Measurements from ENCODE around the gene CATSPER1.
"Not testable (repeated sequence)": the region's sequence is repeated elsewhere in the genome, so short reads cannot be mapped to it uniquely, and the experiment has no call there.

Gene CATSPER1

GRCh38 chr11:66035653-66036333, 9.5 kb upstream of the CATSPER1 start:
- CTCF ChIA-PET, result interaction anchor here (0.7 to 2.6 kb wide), 3 partner anchors 8 to 13 kb away, joined by 4 to 10 read pairs (median 4); no protein-coding TSS in a partner anchor
- POLR2A ChIA-PET, result interaction anchor here (1.4 to 1.7 kb wide), 2 partner anchors 10 to 16 kb away, joined by 4 to 7 read pairs; partner anchors contain the start of gene SF3B2
- no peak for TF ChIP-seq BHLHE40 (IDR thresholded peaks at IDR 0.05; ENCODE audit: borderline replicate concordance)
- TF ChIP-seq SUZ12 (IDR thresholded peaks at IDR 0.05), result no peak
- no peak for TF ChIP-seq NFRKB (IDR thresholded peaks at IDR 0.05)
- no peak for TF ChIP-seq PKNOX1 (IDR thresholded peaks at IDR 0.05)
- no peak for TF ChIP-seq L3MBTL2 (conservative IDR thresholded peaks at IDR 0.05)
- no peak for TF ChIP-seq ZNF384 (IDR thresholded peaks at IDR 0.05)
- no peak for DNase-seq (ENCODE audit: extremely low spot score)

GRCh38 chr11:66032957-66033735, 6.9 kb upstream of the CATSPER1 start:
- DNase-seq (ENCODE audit: extremely low spot score), result no peak
- CTCF ChIA-PET, result no interaction called here
- POLR2A ChIA-PET, result no interaction called here
- no peak for TF ChIP-seq FOXM1 (IDR thresholded peaks at IDR 0.05; ENCODE audit: borderline replicate concordance)

GRCh38 chr11:66023186-66023440, 3.2 kb downstream of the CATSPER1 start:
- not testable (repeated sequence) for DNase-seq (ENCODE audit: extremely low spot score)
- ChIA-PET CTCF (interaction anchor here (0.6 to 1.7 kb wide), 7 partner anchors 10 to 268 kb away, joined by 3 to 11 read pairs (median 5); partner anchors contain the start of gene MUS81), POLR2A (interaction anchor here (1.2 to 1.5 kb wide), 3 partner anchors 17 to 29 kb away, joined by 4 to 7 read pairs (median 7); partner anchors contain the start of genes BANF1, EIF1AD and SF3B2)

- DNase-seq (ENCODE audit: extremely low spot score), result peak; percentile 94
- ChIA-PET POLR2A (interaction anchor here (0.6 to 1.5 kb wide), 7 partner anchors 14 to 164 kb away, joined by 3 to 7 read pairs (median 3); partner anchors contain the start of genes BANF1, EIF1AD and SF3B2), CTCF (interaction anchor here (0.6 to 1.7 kb wide), 12 partner anchors 8 to 267 kb away, joined by 3 to 11 read pairs (median 4); partner anchors contain the start of gene MUS81)
- TF ChIP-seq NFRKB (IDR thresholded peaks at IDR 0.05), result no peak
- TF ChIP-seq L3MBTL2 (conservative IDR thresholded peaks at IDR 0.05), result peak; percentile 34; the same call in 1 of the 2 replicates
Observed at GRCh38 chr11:66022401-66023185, 3.7 kb downstream of the CATSPER1 start.

GRCh38 chr11:66020618-66021357, 5.5 kb downstream of the CATSPER1 start:
- CTCF ChIA-PET, result no interaction called here
- TF ChIP-seq SUZ12 (IDR thresholded peaks at IDR 0.05), result no peak
- TF ChIP-seq FOXA1 (IDR thresholded peaks at IDR 0.05), result no peak
- no peak for TF ChIP-seq ARNT (IDR thresholded peaks at IDR 0.05)
- no peak for TF ChIP-seq SP1 (IDR thresholded peaks at IDR 0.05)
- no peak for TF ChIP-seq HDGF (IDR thresholded peaks at IDR 0.05; ENCODE audit: borderline replicate concordance)
- TF ChIP-seq L3MBTL2 (conservative IDR thresholded peaks at IDR 0.05), result no peak
- no peak for TF ChIP-seq ELF4 (IDR thresholded peaks at IDR 0.05)
- no peak for TF ChIP-seq LEF1 (IDR thresholded peaks at IDR 0.05; ENCODE audit: borderline replicate concordance)
- no peak for TF ChIP-seq TARDBP (IDR thresholded peaks at IDR 0.05)
- no peak for TF ChIP-seq FOXK2 (IDR thresholded peaks at IDR 0.05)
- TF ChIP-seq PKNOX1 (IDR thresholded peaks at IDR 0.05), result no peak
- no peak for TF ChIP-seq NFRKB (IDR thresholded peaks at IDR 0.05)
- no peak for TF ChIP-seq FOXM1 (IDR thresholded peaks at IDR 0.05; ENCODE audit: borderline replicate concordance)
- no peak for TF ChIP-seq BHLHE40 (IDR thresholded peaks at IDR 0.05; ENCODE audit: borderline replicate concordance)
- no peak for TF ChIP-seq ZNF384 (IDR thresholded peaks at IDR 0.05)
- no peak for TF ChIP-seq CTBP1 (IDR thresholded peaks at IDR 0.05; ENCODE audit: borderline replicate concordance)
- POLR2A ChIA-PET, result no interaction called here
- DNase-seq (ENCODE audit: extremely low spot score), result no peak

- ChIA-PET CTCF (no interaction called here), POLR2A (no interaction called here)
- TF ChIP-seq FOXA1 (IDR thresholded peaks at IDR 0.05) (no peak), BHLHE40 (IDR thresholded peaks at IDR 0.05; ENCODE audit: borderline replicate concordance) (no peak), FOXM1 (IDR thresholded peaks at IDR 0.05; ENCODE audit: borderline replicate concordance) (no peak), CTBP1 (IDR thresholded peaks at IDR 0.05; ENCODE audit: borderline replicate concordance) (no peak), SUZ12 (IDR thresholded peaks at IDR 0.05) (no peak), NFRKB (IDR thresholded peaks at IDR 0.05) (no peak), ARNT (IDR thresholded peaks at IDR 0.05) (no peak), HDGF (IDR thresholded peaks at IDR 0.05; ENCODE audit: borderline replicate concordance) (no peak), TARDBP (IDR thresholded peaks at IDR 0.05) (no peak), ZNF384 (IDR thresholded peaks at IDR 0.05) (no peak), L3MBTL2 (conservative IDR thresholded peaks at IDR 0.05) (no peak), LEF1 (IDR thresholded peaks at IDR 0.05; ENCODE audit: borderline replicate concordance) (no peak), SP1 (IDR thresholded peaks at IDR 0.05) (no peak)
- DNase-seq (ENCODE audit: extremely low spot score), result no peak
Observed at GRCh38 chr11:66020212-66020611, 6.1 kb downstream of the CATSPER1 start.

All from HEK293T (cell line).